H4 (cell line): ENCODE data around the gene SCIMP. TPM values are rescaled to one million over a fixed set of nuclear protein-coding genes. Genes with fewer than 3 reads are reported as not detected.
A peak's percentile ranks its signal among the peaks of the same experiment; 100 is the strongest.
"Not testable (repeated sequence)": the region's sequence is repeated elsewhere in the genome, so short reads cannot be mapped to it uniquely, and the experiment has no call there.

Source experiments
- DNase-seq: peaks from one replicate; pipeline ENCODE4 v3.0.0-alpha.2; 2015; ENCODE audit warnings: low spot score
- total RNA-seq: library from RNA; depleted of rRNA; stranded (reverse); fragments of >200 nt; shearing (Covaris generic); gene quantifications from 2 replicates; pipeline ENCODE4 v1.2.3, GENCODE V29; 2014

SCIMP gene
- total RNA-seq, 1 experiment from 2014 or later = not detected

DNA sequence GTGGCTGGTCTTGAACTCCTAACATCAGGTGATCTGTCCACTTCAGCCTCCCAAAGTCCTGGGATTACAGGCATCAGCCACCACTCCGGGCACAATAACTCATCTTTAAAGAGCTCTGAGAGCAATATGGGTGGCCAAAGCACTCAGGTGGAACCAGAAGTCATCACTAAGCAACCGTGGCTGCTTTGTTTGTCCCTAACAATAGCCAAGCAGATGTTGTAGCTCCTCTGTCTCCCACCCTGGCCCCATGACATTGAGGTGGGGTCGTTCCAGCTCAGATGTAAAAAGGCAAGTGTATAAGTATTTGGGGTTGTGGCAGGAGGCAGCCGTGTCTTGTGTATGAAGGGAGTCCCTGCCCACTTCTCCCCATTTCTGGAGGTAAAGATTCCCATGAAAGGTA, 3.7 kb upstream of the SCIMP start:
- DNase-seq = no peak

- peak; percentile 23 for DNase-seq
Measured at GRCh38 chr17:5237541-5238016, 2.9 kb upstream of the SCIMP start.

DNA sequence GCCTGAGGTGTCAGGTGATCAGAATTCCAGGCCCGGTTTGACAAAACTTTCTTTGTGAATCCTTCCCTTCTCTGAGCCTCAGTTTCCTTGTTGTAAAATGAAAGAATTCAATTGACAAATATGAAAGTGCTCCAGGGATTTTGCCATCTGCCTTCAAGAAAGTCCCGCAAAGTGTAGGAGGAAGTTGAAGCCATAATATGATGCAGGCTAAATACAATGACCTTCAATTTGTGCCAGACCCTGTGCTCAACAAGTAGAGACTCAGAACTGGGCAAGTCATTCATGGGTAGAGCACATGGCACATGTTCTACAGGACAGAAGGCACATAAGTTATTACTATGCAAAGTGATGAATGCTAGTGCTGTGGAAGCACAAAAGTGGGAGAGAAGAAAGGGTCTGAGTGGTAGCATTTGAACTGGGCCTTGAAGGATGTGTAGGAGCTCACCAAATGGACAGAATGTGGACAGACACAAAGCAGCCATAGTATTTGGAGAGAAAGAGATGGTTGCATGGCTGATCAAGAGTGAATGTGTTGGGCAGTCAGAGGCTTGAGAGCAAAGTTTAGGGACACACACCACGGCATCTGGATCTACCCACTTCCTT, 2.4 kb upstream of the SCIMP start:
- DNase-seq = no peak

GRCh38 chr17:5233492-5233891, 1.2 kb downstream of the SCIMP start:
- DNase-seq = not testable (repeated sequence)

- no peak for DNase-seq
Measured at GRCh38 chr17:5226940-5227878, 7.5 kb downstream of the SCIMP start.

- no peak for DNase-seq
Measured at GRCh38 chr17:5225668-5226457, 8.8 kb downstream of the SCIMP start.

GRCh38 chr17:5221912-5222311, 12.7 kb downstream of the SCIMP start:
- not testable (repeated sequence) for DNase-seq

DNA sequence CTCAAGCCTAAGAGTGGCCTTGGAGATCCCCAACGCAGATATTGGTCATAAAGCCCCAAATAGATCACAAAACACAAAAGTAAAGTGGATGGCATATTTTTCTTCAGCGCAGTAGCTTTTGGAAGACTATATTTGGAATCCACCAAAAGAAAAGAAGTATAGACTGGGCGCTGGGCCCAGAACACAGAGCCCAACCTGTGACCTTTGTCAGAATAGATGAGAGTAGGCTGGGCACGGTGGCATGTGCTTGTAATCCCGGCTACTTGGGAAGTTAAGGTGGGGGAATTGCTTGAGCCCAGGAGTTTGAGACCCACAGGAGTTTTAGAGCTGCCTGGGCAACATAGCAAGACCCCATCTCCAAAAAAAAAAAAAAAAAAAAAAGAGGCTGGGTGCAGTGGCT, 14.6 kb downstream of the SCIMP start:
- DNase-seq = no peak

- no peak for DNase-seq
Measured at GRCh38 chr17:5219536-5219935, 15.1 kb downstream of the SCIMP start.

GRCh38 chr17:5217562-5217961, 17.1 kb downstream of the SCIMP start:
- not testable (repeated sequence) for DNase-seq

GRCh38 chr17:5211458-5211857, 23.2 kb downstream of the SCIMP start:
- DNase-seq = no peak

- DNase-seq = no peak
Measured at GRCh38 chr17:5210614-5211252, 23.9 kb downstream of the SCIMP start.

DNA sequence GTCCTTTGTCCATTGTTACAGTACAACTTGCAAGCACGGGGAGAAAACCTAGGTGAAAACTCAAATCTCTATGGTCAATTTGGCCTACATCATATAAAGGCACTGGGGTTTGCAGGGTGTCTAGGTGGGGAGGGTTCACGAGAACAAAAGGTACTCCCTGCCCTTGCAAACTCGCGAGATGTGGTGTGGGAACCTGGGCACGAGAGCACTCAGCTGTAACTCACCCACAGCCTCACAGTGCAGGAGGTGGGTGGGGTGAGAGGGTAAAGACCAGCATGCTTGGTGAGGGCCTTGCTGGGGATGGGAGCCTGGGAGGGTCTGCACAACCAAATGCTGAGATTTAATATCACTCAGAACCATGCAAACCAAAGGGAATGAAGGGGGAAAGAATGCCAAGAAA, 24.6 kb downstream of the SCIMP start:
- no peak for DNase-seq

- no peak for DNase-seq
Measured at GRCh38 chr17:5209396-5209795, 25.3 kb downstream of the SCIMP start.

DNA sequence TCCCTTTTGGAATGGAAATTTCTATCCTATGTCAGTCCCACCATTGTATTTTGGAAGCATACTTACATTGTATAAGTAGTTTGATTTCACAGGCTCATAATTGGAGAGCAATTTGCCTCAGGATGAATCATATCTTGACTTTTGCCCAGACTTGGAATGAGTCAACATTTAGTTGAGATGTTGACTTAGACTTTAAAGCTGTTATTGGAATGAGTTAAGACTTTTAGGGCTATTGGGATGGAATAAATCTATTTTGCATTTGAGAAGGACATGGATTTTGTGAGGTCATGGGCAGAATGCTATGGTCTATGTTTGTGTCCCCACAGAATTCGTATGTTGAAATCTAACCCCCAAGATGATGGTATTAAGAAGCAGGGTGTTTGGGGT, 30.8 kb downstream of the SCIMP start:
- DNase-seq = no peak

DNA sequence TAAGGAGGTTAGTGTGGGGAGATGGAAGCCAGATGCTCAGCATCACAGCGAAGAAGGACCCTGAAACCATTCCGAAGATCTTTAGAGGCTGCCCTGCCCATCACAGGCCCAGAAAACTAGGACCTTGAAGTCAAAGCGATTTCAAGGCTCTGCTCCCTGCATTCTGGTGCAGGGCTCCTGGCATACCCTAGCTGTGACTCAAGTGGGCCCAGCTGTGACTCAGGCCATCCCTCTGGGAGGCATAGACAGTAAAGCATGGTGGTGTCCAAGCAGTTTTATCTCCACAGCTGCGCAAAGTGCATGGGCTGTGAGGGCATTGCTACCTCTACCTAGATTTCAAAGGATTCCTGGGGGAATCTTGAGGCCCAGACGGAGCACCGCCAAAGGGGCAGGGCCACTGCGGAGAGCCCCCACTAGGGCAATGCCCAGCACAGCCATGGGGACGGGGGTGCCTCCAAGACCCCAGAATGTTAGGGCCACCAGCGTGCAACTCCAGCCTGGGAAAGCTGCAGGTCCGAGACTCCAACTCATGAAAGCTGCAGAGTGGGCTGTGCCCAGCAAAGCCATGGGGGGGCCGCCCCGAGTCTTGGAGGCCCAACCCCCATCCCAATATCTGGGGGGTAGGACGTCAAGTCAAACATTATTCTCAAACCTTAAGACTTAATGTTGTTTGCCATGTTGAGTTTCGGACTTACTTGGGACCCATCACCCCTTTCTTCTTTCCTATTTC, 31.3 kb downstream of the SCIMP start:
- no peak for DNase-seq

DNA sequence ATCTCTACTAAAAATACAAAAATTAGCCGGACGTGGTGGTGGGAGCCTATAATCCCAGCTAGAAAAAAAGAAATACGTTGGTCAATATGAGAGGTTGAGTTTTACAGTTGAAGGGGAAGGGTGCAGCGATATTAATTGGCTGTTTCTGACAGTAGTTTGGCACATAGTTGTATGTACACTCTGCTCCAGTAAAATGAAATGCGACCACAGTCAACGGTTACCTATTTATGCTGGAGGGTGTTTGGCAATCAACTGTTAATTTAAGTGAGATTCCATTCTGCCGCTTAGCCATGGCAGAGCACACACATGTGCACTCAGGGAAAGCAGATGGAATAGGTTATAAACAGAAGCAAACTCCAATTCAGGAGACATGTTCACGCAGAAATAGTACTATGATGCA, 33.6 kb downstream of the SCIMP start:
- no peak for DNase-seq

DNA sequence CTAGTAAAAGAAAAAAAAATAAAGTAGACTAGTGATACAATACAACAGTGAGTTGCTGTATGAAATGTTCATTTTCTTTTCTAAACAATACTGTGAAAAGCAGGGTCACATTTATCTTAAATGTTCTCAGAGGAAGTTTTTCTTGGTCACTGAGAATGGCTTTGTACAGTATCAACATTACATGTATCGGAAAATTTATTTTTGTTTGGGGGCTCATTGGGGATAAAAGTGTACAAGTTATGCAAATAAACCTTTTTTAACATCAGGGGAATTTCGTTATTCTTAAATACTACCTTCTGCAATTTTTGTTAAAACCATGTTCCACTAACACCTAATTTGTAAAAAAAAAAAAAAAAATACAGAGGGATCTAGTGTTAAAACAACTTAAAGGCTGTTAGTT, 34.3 kb downstream of the SCIMP start:
- DNase-seq = no peak

DNA sequence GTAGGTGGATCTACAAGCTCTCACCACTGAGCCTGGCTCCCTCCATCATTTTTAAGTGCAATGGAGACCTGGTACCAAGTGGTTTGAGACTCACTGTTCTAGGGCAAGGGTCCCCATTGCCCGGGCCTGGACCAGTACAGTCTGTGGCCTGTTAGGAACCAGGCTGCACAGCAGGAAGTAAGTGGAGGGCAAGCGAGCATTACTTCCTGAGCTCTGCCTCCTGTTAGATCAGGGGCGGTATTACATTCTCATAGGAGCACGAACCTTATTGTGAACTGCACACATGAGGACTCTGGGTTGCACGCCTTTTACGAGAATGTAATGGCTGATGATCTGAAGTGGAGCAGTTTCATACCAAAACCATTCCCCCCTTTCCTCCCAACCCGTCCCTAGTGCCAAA, 36.2 kb downstream of the SCIMP start:
- DNase-seq = no peak

DNA sequence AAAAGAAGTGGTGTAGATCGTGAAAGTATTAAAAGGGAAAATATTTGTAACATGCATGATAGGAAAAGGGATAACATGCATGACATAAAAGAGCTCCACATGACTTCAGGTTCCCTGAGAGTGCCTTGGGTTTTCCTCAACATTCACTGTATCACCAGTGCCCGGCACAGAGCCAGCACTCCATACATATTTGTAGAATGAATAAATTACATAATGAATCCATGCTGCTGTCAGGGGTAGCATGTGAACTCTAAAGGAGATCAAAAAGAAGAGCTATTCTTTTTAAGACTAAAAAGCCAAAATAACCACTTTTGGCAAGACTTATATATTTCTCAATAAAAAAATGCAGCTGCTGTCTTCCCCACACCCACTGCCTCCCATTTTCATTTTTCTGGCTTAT, 40.3 kb downstream of the SCIMP start:
- no peak for DNase-seq
